Mammary epithelial cell (primary cell): ENCODE results near the gene GFRA1.

Source experiments
- EZH2 ChIP-seq: IDR thresholded peaks from 2 replicates; pipeline ENCODE4 v1.6.1; 2012; ENCODE audit warnings: low read length, inconsistent platforms, borderline replicate concordance
- TF ChIP-seq, protein P1 (sequence below), 2 donors: IDR thresholded peaks in 1 of 2; conservative IDR thresholded peaks in 1 of 2; 2 replicates each; pipeline ENCODE4 v1.5.1; 2011 to 2012; ENCODE audit warnings: inconsistent platforms in 2 of 2, low read length in 2 of 2, mild to moderate bottlenecking in 2 of 2, control low read depth in 1 of 2, low read depth in 1 of 2; ENCODE audit not compliant: insufficient read depth in 1 of 2; ENCODE audit errors: extremely low read depth in 1 of 2

DNA sequence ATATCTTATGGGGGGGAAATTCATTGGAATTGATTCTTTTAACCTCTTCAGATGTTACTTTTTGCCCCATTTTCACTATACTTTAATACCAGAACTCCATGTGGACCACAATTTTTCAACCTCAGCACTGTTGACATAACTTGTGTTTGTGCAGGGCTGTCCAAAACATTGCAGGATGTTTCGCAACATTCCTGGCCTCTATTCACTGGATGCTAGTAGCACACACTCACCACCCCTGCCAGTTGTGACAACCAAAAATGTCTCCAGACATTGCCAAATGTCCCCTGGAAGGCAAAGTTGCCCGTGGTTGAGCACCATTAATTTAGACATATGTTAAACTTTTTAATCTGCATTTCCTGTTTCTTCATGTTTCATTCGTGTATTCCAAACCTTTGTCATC lies 234.7 kb downstream of the GFRA1 start:
- TF ChIP-seq, protein P1, sequence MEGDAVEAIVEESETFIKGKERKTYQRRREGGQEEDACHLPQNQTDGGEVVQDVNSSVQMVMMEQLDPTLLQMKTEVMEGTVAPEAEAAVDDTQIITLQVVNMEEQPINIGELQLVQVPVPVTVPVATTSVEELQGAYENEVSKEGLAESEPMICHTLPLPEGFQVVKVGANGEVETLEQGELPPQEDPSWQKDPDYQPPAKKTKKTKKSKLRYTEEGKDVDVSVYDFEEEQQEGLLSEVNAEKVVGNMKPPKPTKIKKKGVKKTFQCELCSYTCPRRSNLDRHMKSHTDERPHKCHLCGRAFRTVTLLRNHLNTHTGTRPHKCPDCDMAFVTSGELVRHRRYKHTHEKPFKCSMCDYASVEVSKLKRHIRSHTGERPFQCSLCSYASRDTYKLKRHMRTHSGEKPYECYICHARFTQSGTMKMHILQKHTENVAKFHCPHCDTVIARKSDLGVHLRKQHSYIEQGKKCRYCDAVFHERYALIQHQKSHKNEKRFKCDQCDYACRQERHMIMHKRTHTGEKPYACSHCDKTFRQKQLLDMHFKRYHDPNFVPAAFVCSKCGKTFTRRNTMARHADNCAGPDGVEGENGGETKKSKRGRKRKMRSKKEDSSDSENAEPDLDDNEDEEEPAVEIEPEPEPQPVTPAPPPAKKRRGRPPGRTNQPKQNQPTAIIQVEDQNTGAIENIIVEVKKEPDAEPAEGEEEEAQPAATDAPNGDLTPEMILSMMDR (conservative IDR thresholded peaks at IDR 0.05 in 1 of 2, IDR thresholded peaks at IDR 0.05 in 1 of 2; ENCODE audit: extremely low read depth in 1 of 2, insufficient read depth in 1 of 2, low read depth in 1 of 2, low read length in 2 of 2) = no peak
- TF ChIP-seq EZH2 = no peak
